ENCODE measurements around the gene KMT5B.

Gene KMT5B

GRCh38 chr11:68116974-68117373 lies 96.1 kb downstream of the KMT5B start:
- no peak for DNase-seq

GRCh38 chr11:68116126-68116525 lies 97.0 kb downstream of the KMT5B start:
- DNase-seq: no peak

GRCh38 chr11:68115285-68115684 lies 97.8 kb downstream of the KMT5B start:
- peak in 1 of 2 donors; percentile 59 for DNase-seq

- DNase-seq: peak in 1 of 2 donors; percentile 30
Measured at GRCh38 chr11:68113986-68114385, 99.1 kb downstream of the KMT5B start.

- DNase-seq: no peak
Measured at GRCh38 chr11:68107689-68108088, 105.4 kb downstream of the KMT5B start.

- no peak for DNase-seq
Measured at GRCh38 chr11:68106165-68106940, 106.7 kb downstream of the KMT5B start.
